Keratinocyte (primary cell): Measurements from ENCODE around the gene CSRP3. TPM values are rescaled to one million over a fixed set of nuclear protein-coding genes. Genes with fewer than 3 reads are reported as not detected.

Experiments
- DNase-seq: peaks from one replicate; pipeline ENCODE4 v3.0.0-alpha.2; 2011; ENCODE audit warnings: low read depth, missing footprints, low spot score
- FAIRE-seq: peaks from 2 replicates; lab custom pipeline; 2011; peaks lifted over from hg19 to GRCh38; lab: Jason Lieb, UNC
- H2AFZ ChIP-seq: 2 replicates; pipeline ENCODE4 v1.6.0; 2012; ENCODE audit warnings: low read length, control low read depth, inconsistent platforms; ENCODE audit not compliant: control insufficient read depth
- H3K27ac ChIP-seq: 2 replicates; pipeline ENCODE4 v1.5.1; 2011; ENCODE audit warnings: low read length; ENCODE audit not compliant: control insufficient read depth, insufficient read depth
- H3K27me3 ChIP-seq: 3 replicates; pipeline ENCODE4 v1.6.0; 2011; ENCODE audit warnings: low read length; ENCODE audit not compliant: control insufficient read depth, insufficient read depth; ENCODE audit errors: extremely low read depth
- H3K36me3 ChIP-seq, 2 experiments: 2 replicates in 1 of 2; 3 replicates in 1 of 2; pipeline ENCODE4 v1.5.1; 2011; ENCODE audit warnings: low read length in 2 of 2, mild to moderate bottlenecking in 1 of 2; ENCODE audit not compliant: control insufficient read depth in 2 of 2, insufficient read depth in 2 of 2; ENCODE audit errors: extremely low read depth in 1 of 2
- H3K4me1 ChIP-seq: 3 replicates; pipeline ENCODE4 v1.5.1; 2011; ENCODE audit warnings: low read length; ENCODE audit not compliant: control insufficient read depth, insufficient read depth; ENCODE audit errors: extremely low read depth
- H3K4me2 ChIP-seq: 3 replicates; pipeline ENCODE4 v1.6.0; 2011; ENCODE audit warnings: low read depth, low read length; ENCODE audit not compliant: control insufficient read depth, insufficient read depth; ENCODE audit errors: extremely low read depth
- H3K4me3 ChIP-seq, 3 experiments: fragments of 200-600 bp in 1 of 3; sonication (generic) in 1 of 3; 2 replicates in 2 of 3; 3 replicates in 1 of 3; pipeline ENCODE4 v1.5.1; 2011 to 2016; ENCODE audit warnings: low read length in 3 of 3, mild to moderate bottlenecking in 3 of 3, control low read depth in 2 of 3, inconsistent platforms in 1 of 3, low read depth in 1 of 3, mixed read lengths in 1 of 3, mixed run types in 1 of 3, moderate library complexity in 1 of 3; ENCODE audit not compliant: control insufficient read depth in 2 of 3, insufficient read depth in 2 of 3; ENCODE audit errors: extremely low read depth in 1 of 3
- H3K79me2 ChIP-seq: 2 replicates; pipeline ENCODE4 v1.6.0; 2012; ENCODE audit warnings: low read length; ENCODE audit not compliant: control insufficient read depth, insufficient read depth
- H3K9ac ChIP-seq: 3 replicates; pipeline ENCODE4 v1.6.0; 2011; ENCODE audit warnings: low read length; ENCODE audit not compliant: control insufficient read depth, insufficient read depth; ENCODE audit errors: extremely low read depth
- H3K9me1 ChIP-seq: 3 replicates; pipeline ENCODE4 v1.6.0; 2011; ENCODE audit warnings: low read length; ENCODE audit not compliant: control insufficient read depth, insufficient read depth; ENCODE audit errors: extremely low read depth
- H3K9me3 ChIP-seq: 2 replicates; pipeline ENCODE4 v1.5.1; 2012; ENCODE audit warnings: low read depth, low read length; ENCODE audit not compliant: control insufficient read depth
- H4K20me1 ChIP-seq: 3 replicates; pipeline ENCODE4 v1.6.0; 2011; ENCODE audit warnings: low read length; ENCODE audit not compliant: control insufficient read depth, insufficient read depth; ENCODE audit errors: extremely low read depth
- EZH2 ChIP-seq: IDR thresholded peaks from one replicate; pipeline ENCODE4 v1.6.1; 2012; ENCODE audit warnings: inconsistent platforms, mild to moderate bottlenecking, low read length, moderate library complexity
- dilution Hi-C: fragments of 300-500 bp; cut with MboI; formaldehyde crosslinking; loops from one replicate; pipeline ENCODE4 v1.7.0; 2020; ENCODE audit warnings: low sequenced_read_pairs; ENCODE audit not compliant: extremely low pct_ligation_motif_present
- polyA plus RNA-seq, 5 experiments: library from polyadenylated mRNA; depleted of rRNA in 3 of 5; stranded (reverse) in 3 of 5; stranded (forward) in 1 of 5; unstranded in 1 of 5; fragments of >200 nt; gene quantifications; 1 replicate in 1 of 5; 2 replicates in 3 of 5; 3 replicates in 1 of 5; pipeline versions ENCODE4 v1.2.1 to v1.2.3, GENCODE V29; 2011 to 2012; ENCODE audit warnings: missing spikeins in 2 of 5, low read depth in 1 of 5, low replicate concordance in 1 of 5
- TF ChIP-seq, protein P1 (sequence below), 3 experiments: IDR thresholded peaks in 1 of 3; conservative IDR thresholded peaks in 1 of 3; optimal IDR thresholded peaks in 1 of 3; 2 replicates in 2 of 3; 3 replicates in 1 of 3; pipeline versions ENCODE3 to v1.5.1; 2011; ENCODE audit warnings: low read length in 3 of 3, mild to moderate bottlenecking in 3 of 3, moderate library complexity in 2 of 3, control low read depth in 1 of 3, inconsistent platforms in 1 of 3; ENCODE audit not compliant: insufficient read depth in 2 of 3; ENCODE audit errors: extremely low read depth in 1 of 3

Gene CSRP3
- polyA plus RNA-seq, 1 donor (not counting 4 experiments of a cell fraction or from before 2014, with no cell fraction given): not detected

DNA sequence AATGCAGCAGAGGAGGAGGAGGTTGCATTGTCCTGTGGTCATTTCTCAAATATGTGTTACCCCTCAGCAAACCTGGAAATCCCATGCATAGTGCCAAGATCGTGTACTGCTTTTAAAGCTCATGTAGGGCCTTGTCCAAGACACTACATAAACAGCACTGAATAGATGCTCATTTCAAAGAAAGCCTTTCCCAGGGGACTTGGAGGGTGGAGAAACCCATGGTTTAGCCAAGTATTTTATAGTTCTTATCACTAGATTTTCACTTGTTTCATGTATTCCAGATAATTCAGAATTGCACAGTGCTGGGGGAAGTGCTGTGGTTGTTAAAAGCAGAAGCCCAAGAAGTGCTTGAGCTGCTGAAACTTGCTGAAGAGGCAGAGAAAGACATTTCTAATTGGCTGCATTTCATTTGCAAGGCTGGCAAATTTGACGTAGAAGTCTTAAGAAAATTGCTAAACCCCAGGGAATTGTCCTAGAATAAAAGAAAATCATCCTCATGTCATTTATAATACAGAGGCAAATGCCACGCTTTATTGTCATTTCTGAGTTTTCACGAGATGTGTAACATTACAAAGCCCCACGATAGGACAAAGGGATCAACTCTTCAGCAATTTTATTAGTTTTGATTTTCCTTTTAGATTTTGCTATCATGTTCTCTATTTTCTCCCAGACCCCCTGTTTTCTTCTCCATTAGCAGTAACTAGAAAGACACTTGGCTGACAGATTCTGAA is 20.1 kb downstream of the CSRP3 start:
- H3K9me1 ChIP-seq: no peaks in the 10 kb centered on the region
- H2AFZ ChIP-seq: no peak overlapping the region
- TF ChIP-seq EZH2: no peak
- TF ChIP-seq, protein P1, sequence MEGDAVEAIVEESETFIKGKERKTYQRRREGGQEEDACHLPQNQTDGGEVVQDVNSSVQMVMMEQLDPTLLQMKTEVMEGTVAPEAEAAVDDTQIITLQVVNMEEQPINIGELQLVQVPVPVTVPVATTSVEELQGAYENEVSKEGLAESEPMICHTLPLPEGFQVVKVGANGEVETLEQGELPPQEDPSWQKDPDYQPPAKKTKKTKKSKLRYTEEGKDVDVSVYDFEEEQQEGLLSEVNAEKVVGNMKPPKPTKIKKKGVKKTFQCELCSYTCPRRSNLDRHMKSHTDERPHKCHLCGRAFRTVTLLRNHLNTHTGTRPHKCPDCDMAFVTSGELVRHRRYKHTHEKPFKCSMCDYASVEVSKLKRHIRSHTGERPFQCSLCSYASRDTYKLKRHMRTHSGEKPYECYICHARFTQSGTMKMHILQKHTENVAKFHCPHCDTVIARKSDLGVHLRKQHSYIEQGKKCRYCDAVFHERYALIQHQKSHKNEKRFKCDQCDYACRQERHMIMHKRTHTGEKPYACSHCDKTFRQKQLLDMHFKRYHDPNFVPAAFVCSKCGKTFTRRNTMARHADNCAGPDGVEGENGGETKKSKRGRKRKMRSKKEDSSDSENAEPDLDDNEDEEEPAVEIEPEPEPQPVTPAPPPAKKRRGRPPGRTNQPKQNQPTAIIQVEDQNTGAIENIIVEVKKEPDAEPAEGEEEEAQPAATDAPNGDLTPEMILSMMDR (optimal IDR thresholded peaks at IDR 0.05 in 1 of 3, IDR thresholded peaks at IDR 0.05 in 1 of 3, conservative IDR thresholded peaks at IDR 0.05 in 1 of 3; ENCODE audit: extremely low read depth in 1 of 3, insufficient read depth in 2 of 3, low read length in 3 of 3): no peak
- H3K36me3 ChIP-seq: peaks cover 0 to 2% of the 10 kb centered on the region in 2 experiments
- no peaks in the 10 kb centered on the region for H3K27me3 ChIP-seq
- H4K20me1 ChIP-seq: no peaks in the 10 kb centered on the region
- no peak overlapping the region for H3K9ac ChIP-seq
- no peaks in the 10 kb centered on the region for H3K4me1 ChIP-seq
- H3K4me3 ChIP-seq: no peak overlapping the region
- no peak for DNase-seq
- no peaks in the 10 kb centered on the region for H3K9me3 ChIP-seq
- H3K4me2 ChIP-seq: no peak overlapping the region
- no peak for FAIRE-seq
- dilution Hi-C loops: no loop called here
- no peaks in the 10 kb centered on the region for H3K79me2 ChIP-seq
- no peak overlapping the region for H3K27ac ChIP-seq

DNA sequence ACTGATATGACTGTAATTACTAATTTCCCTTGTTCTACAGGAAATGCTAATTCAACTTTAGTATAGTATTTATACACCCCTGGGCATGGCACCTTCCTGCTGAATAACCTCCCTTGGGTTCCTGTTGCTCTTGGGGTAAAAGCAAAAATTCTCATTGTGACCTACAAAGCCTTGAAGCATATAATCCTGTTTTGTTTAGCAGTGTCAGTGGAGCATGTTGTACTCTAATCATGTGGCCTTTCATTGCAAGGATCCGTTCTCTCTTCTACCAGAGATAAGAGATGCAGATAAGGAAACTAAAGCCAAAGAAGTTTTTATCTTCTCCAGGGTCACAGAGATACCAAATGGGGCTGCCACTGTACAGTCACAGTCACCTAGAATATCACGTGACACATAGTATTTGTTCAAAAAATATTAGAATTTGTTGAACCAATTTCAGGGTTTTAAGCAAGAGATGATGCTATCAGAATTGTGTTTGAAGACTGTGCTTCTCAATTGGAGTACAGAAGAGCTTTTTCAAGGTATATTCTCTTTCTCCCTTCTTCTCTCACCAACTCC is 25.1 kb downstream of the CSRP3 start:
- Histone ChIP-seq H3K9me3 (no peaks in the 10 kb centered on the region), H2AFZ (no peak overlapping the region), H3K9me1 (no peaks in the 10 kb centered on the region), H3K79me2 (no peaks in the 10 kb centered on the region), H3K4me1 (no peaks in the 10 kb centered on the region), H3K4me3 (no peak overlapping the region), H3K9ac (no peak overlapping the region), H4K20me1 (no peaks in the 10 kb centered on the region), H3K36me3 (peaks cover 4 to 8% of the 10 kb centered on the region in 2 experiments), H3K27ac (no peak overlapping the region), H3K4me2 (no peak overlapping the region), H3K27me3 (no peaks in the 10 kb centered on the region)
- dilution Hi-C loops: no loop called here
- TF ChIP-seq, protein P1 (optimal IDR thresholded peaks at IDR 0.05 in 1 of 3, IDR thresholded peaks at IDR 0.05 in 1 of 3, conservative IDR thresholded peaks at IDR 0.05 in 1 of 3; ENCODE audit: extremely low read depth in 1 of 3, insufficient read depth in 2 of 3, low read length in 3 of 3): no peak
- FAIRE-seq: no peak
- no peak for DNase-seq
